ENCODE data around the gene MTM1.

The MTM1 gene

GRCh38 chrX:150683112-150683511 lies 114.7 kb downstream of the MTM1 start:
- TF ChIP-seq CTCF (IDR thresholded peaks at IDR 0.05; ENCODE audit: insufficient read depth, low read depth, low read length, missing control alignments), result no peak
- DNase-seq (ENCODE audit: low read depth), result no peak
- no peak overlapping the region for H3K4me3 ChIP-seq (ENCODE audit: low read length)

- DNase-seq (ENCODE audit: low read depth), result peak; percentile 56
- no peak overlapping the region for H3K4me3 ChIP-seq (ENCODE audit: low read length)
- peak; percentile 51 for TF ChIP-seq CTCF (IDR thresholded peaks at IDR 0.05; ENCODE audit: insufficient read depth, low read depth, low read length, missing control alignments)
These were observed 115.2 kb downstream of the MTM1 start for GRCh38 chrX:150683536-150684146.

GRCh38 chrX:150688911-150689451 lies 120.6 kb downstream of the MTM1 start:
- H3K4me3 ChIP-seq (ENCODE audit: low read length), result no peak overlapping the region
- TF ChIP-seq CTCF (IDR thresholded peaks at IDR 0.05; ENCODE audit: insufficient read depth, low read depth, low read length, missing control alignments), result no peak
- DNase-seq (ENCODE audit: low read depth), result peak; percentile 88

- TF ChIP-seq CTCF (IDR thresholded peaks at IDR 0.05; ENCODE audit: insufficient read depth, low read depth, low read length, missing control alignments), result no peak
- DNase-seq (ENCODE audit: low read depth), result peak; percentile 85
- H3K4me3 ChIP-seq (ENCODE audit: low read length), result no peak overlapping the region
These were observed 121.7 kb downstream of the MTM1 start for GRCh38 chrX:150690126-150690525.

- H3K4me3 ChIP-seq (ENCODE audit: low read length), result no peak overlapping the region
- DNase-seq (ENCODE audit: low read depth), result no peak
- no peak for TF ChIP-seq CTCF (IDR thresholded peaks at IDR 0.05; ENCODE audit: insufficient read depth, low read depth, low read length, missing control alignments)
These were observed 123.9 kb downstream of the MTM1 start for GRCh38 chrX:150692296-150692695.

- TF ChIP-seq CTCF (IDR thresholded peaks at IDR 0.05; ENCODE audit: insufficient read depth, low read depth, low read length, missing control alignments), result no peak
- H3K4me3 ChIP-seq (ENCODE audit: low read length), result peak within 1 kb of the TSS; percentile 56
- peak; percentile 7 for DNase-seq (ENCODE audit: low read depth)
These were observed 124.7 kb downstream of the MTM1 start, which contains the start of gene MTMR1 for GRCh38 chrX:150692831-150693724. MTMR1 (plus strand) TSS chrX:150693396; CDS start chrX:150693531, 135 bp downstream.

Measured in epithelial cell of esophagus (primary cell).